ENCODE measurements around the gene CASP10.
"Not testable (repeated sequence)": the region's sequence is repeated elsewhere in the genome, so short reads cannot be mapped to it uniquely, and the experiment has no call there.

CASP10 gene

GRCh38 chr2:201182650-201183364 lies at the start of gene CASP10:
Gene CASP10 (plus strand): TSS chr2:201183141. CDS start chr2:201185778, 2,637 bp downstream.
- DNase-seq, result no peak

GRCh38 chr2:201135386-201135785 lies 47.6 kb upstream of the CASP10 start:
- DNase-seq, result no peak

DNA sequence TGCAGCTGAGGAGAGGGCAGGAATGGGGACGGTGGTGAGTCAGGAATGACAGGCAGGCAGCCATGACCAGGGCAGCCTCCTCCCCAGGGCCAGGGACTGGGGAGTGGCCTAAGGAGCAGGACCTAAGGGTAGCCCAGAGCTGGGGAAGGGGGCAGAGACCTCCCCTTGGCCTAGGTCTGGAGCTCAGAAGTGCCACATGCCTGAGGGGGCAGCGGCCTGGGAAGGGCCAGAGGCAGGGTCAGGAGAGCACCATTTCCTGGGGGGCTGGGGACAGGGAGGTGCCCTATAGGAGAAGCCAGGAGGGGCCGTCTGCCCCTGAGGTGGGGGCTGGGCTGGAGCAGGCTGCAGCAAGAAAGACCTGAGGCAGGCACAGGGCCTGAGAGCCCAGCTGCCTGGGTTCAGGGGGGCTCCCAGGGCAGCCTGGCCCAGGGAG lies 46.0 kb upstream of the CASP10 start:
- no peak for DNase-seq

DNA sequence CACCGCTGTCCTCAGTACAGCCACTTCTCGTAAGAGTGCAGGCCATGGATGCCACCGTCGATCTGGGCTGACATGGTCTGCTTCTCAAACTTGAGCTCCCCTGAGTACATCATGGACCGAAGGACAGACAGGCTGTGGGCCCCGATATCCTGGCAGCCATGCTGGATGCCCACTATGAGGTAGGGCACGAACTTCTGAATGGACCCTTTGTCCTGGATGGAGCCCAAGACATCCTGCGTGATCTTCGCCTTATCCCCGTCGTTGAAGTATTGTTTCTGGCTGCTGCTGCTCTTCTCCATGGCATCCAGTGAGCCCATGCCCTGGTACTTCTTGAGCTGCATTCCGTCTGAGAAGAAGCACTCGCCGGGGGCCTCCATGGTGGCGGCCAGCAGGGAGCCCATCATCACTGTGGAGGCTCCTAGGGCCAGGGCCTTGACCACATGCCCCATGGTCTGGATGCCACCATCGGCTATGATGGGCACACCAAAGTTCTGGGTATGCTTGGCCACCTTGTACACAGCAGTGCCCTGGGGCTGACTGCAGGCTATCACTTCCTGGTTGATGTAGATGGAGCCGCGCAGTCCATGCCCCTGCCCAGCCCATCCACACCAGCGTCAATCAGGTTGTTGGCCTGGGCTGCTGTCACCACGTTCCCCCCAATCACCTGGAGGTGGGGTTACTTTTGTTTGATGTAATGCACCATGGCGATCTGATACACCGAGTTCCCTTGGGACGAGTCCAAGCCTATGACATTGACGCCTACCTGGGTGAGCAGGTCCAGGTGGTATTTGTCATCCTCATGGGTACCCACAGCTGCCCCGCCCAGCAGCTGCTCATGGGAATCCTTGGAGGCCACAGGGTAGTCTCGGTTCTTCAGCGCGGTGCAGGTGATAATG lies 45.2 kb upstream of the CASP10 start:
- no peak for DNase-seq

DNA sequence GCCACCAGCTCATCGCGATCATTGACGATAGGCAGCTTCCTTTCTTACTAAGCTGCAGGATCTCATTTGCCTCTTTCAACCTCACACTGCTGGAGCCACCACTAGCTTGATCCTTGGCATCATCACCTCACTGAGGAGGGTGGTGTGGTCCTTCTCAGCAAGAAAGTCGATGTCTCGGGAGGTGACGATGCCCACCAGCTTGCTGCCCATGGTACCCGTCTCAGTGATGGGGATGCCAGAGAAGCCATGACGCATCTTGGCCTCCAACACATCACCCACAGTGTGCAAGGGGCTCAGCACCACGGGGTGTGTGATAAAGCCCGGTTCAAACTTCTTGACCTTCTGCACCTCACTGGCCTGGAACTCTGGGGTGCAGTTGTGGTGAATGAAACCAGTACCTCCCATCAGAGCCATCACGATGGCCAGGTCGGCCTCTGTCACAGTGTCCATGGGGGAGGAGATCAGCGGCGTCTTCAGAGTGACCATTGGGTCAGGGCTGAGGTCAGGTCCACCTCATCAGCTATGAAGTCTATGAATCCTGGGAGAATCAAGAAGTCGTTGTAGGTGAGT lies 44.5 kb upstream of the CASP10 start:
- no peak for DNase-seq

DNA sequence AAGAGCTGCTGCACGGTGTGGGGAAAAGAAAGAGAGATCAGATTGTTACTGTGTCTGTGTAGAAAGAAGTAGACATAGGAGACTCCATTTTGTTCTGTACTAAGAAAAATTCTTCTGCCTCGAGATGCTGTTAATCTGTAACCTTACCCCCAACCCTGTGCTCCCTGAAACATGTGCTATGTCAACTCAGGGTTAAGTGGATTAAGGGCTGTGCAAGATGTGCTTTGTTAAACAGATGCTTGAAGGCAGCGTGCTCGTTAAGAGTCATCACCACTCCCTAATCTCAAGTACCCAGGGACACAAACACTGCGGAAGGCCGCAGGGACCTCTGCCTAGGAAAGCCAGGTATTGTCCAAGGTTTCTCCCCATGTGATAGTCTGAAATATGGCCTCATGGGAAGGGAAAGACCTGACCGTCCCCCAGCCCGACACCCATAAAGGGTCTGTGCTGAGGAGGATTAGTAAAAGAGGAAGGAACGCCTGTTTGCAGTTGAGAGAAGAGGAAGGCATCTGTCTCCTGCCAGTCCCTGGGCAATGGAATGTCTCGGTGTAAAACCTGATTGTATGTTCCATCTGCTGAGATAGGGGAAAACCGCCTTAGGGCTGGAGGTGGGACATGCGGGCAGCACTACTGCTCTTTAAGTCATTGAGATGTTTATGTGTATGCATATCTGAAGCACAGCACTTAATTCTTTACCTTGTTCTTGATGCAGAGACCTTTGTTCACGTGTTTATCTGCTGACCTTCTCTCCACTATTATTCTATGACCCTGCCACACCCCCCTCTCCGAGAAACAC lies 43.8 kb upstream of the CASP10 start:
- not testable (repeated sequence) for DNase-seq

- DNase-seq, result no peak
Measured at GRCh38 chr2:201139836-201140604, 42.9 kb upstream of the CASP10 start.

DNA sequence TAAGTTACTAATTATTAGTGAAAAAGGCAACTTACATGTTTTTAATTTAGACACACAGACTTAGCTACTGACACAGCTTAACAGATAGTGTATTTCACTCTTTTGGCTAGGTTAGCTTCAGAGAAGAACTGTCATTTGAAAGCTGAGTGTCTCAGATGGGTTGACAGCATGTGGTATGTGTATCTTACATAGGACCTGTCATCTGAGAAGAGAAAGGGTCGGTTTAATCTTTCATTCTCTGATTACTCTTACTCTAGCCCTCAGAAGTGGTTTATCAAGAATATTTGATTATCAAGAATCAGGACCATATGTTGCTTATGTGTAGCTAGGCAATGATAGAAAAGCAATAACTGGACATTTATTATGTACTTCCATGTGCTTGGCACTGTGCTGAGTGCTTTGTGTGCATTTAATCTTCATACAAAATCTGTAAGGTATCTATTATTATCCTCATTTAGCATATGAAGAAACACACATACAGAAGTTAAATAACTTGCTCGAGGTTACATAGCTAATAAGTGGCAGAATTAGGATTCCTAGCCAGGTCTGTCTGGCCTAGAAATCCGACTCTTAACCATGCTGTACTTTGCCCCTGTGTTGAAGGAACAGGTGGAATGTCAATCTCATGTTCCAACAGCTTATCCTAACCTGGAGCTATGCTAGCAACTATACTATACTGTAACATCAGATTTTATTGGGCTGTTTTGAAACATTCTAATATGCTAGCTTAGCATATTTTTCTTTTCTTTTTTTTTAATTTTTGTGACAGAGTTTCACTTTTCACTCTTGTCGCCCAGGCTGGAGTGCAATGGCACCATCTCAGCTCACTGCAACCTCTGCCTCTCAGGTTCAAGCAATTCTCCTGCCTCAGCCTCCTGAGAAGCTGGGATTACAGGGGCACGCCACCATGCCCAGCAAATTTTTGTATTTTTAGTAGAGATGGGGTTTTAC lies 38.6 kb upstream of the CASP10 start:
- no peak for DNase-seq

DNA sequence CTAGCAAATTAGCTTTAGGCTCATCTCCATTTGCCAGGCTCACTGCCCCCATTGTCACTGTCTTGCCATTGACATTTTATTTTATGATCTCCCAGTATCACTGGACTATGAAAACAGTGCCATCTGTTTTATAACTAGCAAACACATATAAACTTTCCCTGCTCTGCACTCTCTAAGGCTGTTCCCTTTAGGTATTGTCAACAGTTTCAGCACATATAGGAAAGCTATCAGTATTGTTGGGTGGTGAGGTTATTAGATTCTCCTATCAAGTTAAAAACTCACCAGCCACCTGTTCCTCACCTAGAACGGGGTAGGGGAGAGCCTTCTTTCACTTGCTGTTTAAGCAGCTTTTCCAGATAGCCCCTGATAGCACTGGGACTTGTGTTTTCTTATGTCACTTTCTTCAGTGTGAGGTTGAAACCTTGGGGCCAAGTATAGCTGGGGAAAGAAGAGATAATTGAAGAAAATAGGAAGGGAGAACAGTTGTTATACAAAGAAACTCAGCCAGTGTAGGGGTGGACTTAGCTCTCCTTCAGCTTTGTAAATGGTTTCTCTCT lies 34.4 kb upstream of the CASP10 start:
- DNase-seq, result no peak

- DNase-seq, result no peak
Measured at GRCh38 chr2:201149064-201149820, 33.7 kb upstream of the CASP10 start.

- DNase-seq, result not testable (repeated sequence)
Measured at GRCh38 chr2:201149821-201150165, 33.1 kb upstream of the CASP10 start.

GRCh38 chr2:201150454-201151020 lies 32.4 kb upstream of the CASP10 start:
- DNase-seq, result no peak

- no peak for DNase-seq
Measured at GRCh38 chr2:201151127-201151981, 31.6 kb upstream of the CASP10 start.

DNA sequence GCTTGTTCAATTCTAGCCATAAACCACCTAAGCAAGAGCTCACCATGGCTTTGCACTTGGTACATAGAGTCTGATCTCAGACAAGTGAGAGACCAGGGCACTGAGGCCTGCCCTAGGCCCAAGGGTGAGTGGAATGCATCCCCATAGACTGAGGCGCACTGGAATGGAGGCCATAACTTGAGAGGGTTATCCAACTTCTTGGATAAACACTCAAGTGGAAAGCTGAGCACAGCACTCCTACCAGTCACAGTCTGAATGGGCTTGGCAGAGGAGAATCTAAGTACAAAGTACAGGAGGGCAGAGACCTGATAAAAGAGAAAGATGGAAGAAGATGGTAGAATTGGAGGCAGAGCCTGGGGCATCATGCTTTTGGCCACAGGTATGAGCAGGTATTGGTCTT lies 30.4 kb upstream of the CASP10 start:
- DNase-seq, result no peak

GRCh38 chr2:201152999-201153815 lies 29.7 kb upstream of the CASP10 start:
- DNase-seq, result no peak

DNA sequence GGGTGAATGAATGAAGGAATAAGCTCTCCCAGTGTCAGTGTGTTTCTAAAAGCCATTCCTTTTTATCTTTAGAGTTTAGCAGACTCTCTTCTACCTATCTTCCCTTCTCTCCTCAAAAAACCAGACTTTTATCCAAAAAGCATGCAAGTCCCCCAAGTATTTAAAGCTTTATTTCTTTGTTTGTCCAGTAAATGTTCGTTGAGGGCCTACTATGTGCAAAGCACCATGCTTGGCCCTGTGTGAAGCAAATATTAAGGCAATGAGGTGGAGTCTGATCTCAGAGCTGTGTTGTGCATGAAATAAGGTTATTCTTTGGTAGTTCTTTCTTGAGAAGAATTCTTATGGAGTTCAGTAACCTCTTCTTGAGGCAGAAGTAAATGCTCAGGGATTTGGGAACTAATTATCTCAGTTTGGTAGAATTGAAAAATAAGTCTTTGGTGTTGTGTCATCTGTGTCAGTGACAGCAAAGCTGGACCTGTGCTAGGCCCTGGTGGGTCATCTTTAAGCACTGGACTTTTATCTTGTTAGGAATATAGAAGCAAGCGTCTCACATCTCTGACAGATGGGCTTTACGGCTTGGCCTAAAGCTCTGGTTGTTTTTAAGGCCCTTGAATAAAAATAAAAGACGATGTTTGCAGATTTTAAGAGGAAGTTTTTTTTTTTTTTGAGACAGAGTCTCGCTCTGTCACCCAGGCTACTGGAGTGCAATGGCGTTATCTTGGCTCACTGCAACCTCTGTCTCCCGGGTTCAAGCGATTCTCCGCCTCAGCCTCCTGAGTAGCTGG lies 28.1 kb upstream of the CASP10 start:
- no peak for DNase-seq

DNA sequence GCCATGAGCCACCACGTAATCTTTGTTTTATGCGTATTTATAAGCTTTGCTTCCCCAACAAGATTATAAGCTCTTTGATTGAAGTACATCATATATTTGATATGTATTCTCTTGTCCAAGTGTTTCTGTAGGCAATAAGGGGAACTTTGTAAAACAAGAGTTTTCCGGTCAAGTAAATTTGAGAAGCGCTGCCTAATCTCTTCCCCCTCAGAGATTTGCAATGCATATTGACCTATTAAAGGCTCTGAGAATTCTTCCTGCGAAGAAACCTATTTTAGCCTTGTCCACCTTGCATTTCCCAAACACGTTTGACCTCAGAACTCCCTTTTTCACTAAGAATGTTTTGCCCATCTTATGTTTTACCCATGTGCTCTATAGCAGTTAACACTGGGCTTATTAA lies 26.9 kb upstream of the CASP10 start:
- no peak for DNase-seq
